IMR-90 (cell line): Measurements from ENCODE around the gene SMIM9. TPM values are rescaled to one million over a fixed set of nuclear protein-coding genes. Genes with fewer than 3 reads are reported as not detected.

ENCODE experiments used
- ATAC-seq: fragments of 200-7000 bp; cut with Tn5 transposase; 2 replicates; pipeline ENCODE4 v1.9.1; 2020; ENCODE audit warnings: low read depth, mild to moderate bottlenecking, moderate library complexity
- BruUV-seq: library from RNA; stranded (reverse); fragments of 400-500 nt; replicated peaks from 2 replicates; lab custom pipeline; 2021; lab: Mats Ljungman, UMichigan
- CTCF ChIA-PET: fragments of 300-600 bp; formaldehyde crosslinking; extraction: SDS; loops from one replicate; lab custom pipeline; 2021; ENCODE audit warnings: antibody characterized with exemption; lab: Yijun Ruan, JAX
- POLR2A ChIA-PET: fragments of 300-600 bp; sonication (Branson Sonifier 250); formaldehyde crosslinking; loops from one replicate; lab custom pipeline; 2022; ENCODE audit warnings: antibody characterized with exemption; ENCODE audit not compliant: unreplicated experiment; lab: Charles Lee
- DNase-seq: peaks from one replicate; pipeline ENCODE4 v3.0.0; 2013
- H2AFZ ChIP-seq: replicated peaks from 2 replicates; pipeline ENCODE3; 2013; ENCODE audit warnings: low read length, mild to moderate bottlenecking; ENCODE audit not compliant: poor library complexity
- H2AK5ac ChIP-seq: 2 replicates; pipeline ENCODE4 v1.6.1; 2013; ENCODE audit warnings: low read depth, low read length, inconsistent platforms
- H2AK9ac ChIP-seq: replicated peaks from 2 replicates; pipeline ENCODE3; 2013; ENCODE audit warnings: mild to moderate bottlenecking, low read depth, low read length, moderate library complexity; ENCODE audit not compliant: poor library complexity
- H2BK120ac ChIP-seq: 2 replicates; pipeline ENCODE4 v1.6.1; 2013; ENCODE audit warnings: low read depth, low read length, inconsistent platforms
- H2BK15ac ChIP-seq: 3 replicates; pipeline ENCODE4 v1.6.1; 2013; ENCODE audit warnings: low read depth, low read length, inconsistent platforms
- H2BK20ac ChIP-seq: 2 replicates; pipeline ENCODE4 v1.6.1; 2013; ENCODE audit warnings: low read depth, mild to moderate bottlenecking, inconsistent platforms, low read length, moderate library complexity
- H2BK5ac ChIP-seq: 2 replicates; pipeline ENCODE4 v1.6.1; 2013; ENCODE audit warnings: mild to moderate bottlenecking, low read depth, low read length, inconsistent platforms; ENCODE audit not compliant: poor library complexity, severe bottlenecking
- H3K14ac ChIP-seq: replicated peaks from 2 replicates; pipeline ENCODE4 v1.6.1; 2013; ENCODE audit warnings: low read depth, low read length, inconsistent platforms
- H3K18ac ChIP-seq: 2 replicates; pipeline ENCODE4 v1.6.1; 2013; ENCODE audit warnings: low read depth, low read length, control low read depth
- H3K23ac ChIP-seq: 2 replicates; pipeline ENCODE4 v1.6.1; 2013; ENCODE audit warnings: low read depth, low read length, inconsistent platforms
- H3K27ac ChIP-seq: 2 replicates; pipeline ENCODE4 v1.5.1; 2013; ENCODE audit warnings: mild to moderate bottlenecking, control low read depth, low read length; ENCODE audit not compliant: insufficient read depth
- H3K27me3 ChIP-seq: 2 replicates; pipeline ENCODE4 v1.6.1; 2013; ENCODE audit warnings: low read length; ENCODE audit not compliant: control insufficient read depth, insufficient read depth
- H3K36me3 ChIP-seq: 2 replicates; pipeline ENCODE4 v1.6.1; 2013; ENCODE audit warnings: low read length, mixed read lengths; ENCODE audit not compliant: control insufficient read depth, insufficient read depth
- H3K4ac ChIP-seq: 2 replicates; pipeline ENCODE4 v1.6.1; 2013; ENCODE audit warnings: low read depth, low read length, inconsistent platforms
- H3K4me1 ChIP-seq: 2 replicates; pipeline ENCODE4 v1.6.1; 2013; ENCODE audit warnings: low read length, mixed read lengths; ENCODE audit not compliant: control insufficient read depth, insufficient read depth
- H3K4me2 ChIP-seq: 2 replicates; pipeline ENCODE4 v1.6.1; 2013; ENCODE audit warnings: low read depth, mild to moderate bottlenecking, control low read depth, low read length, moderate library complexity
- H3K4me3 ChIP-seq: 2 replicates; pipeline ENCODE4 v1.5.1; 2013; ENCODE audit warnings: low read depth, mild to moderate bottlenecking, control low read depth, low read length, moderate library complexity; ENCODE audit not compliant: insufficient read depth
- H3K56ac ChIP-seq: 2 replicates; pipeline ENCODE4 v1.6.1; 2013; ENCODE audit warnings: low read length, inconsistent platforms; ENCODE audit not compliant: insufficient read depth; ENCODE audit errors: extremely low read depth
- H3K79me1 ChIP-seq, 2 experiments: 2 replicates each; pipeline ENCODE4 v1.6.1; 2013; ENCODE audit warnings: low read length in 2 of 2, inconsistent platforms in 1 of 2, low read depth in 1 of 2
- H3K9ac ChIP-seq: 2 replicates; pipeline ENCODE4 v1.6.1; 2013; ENCODE audit warnings: low read depth, low read length, control low read depth
- H3K9me1 ChIP-seq: 2 replicates; pipeline ENCODE4 v1.6.1; 2013; ENCODE audit warnings: low read length, inconsistent platforms; ENCODE audit not compliant: insufficient read depth
- H3K9me3 ChIP-seq: 2 replicates; pipeline ENCODE4 v1.6.1; 2013; ENCODE audit warnings: low read length; ENCODE audit not compliant: control insufficient read depth, insufficient read depth
- H4K20me1 ChIP-seq: 2 replicates; pipeline ENCODE4 v1.6.1; 2013; ENCODE audit warnings: low read length, inconsistent platforms; ENCODE audit not compliant: insufficient read depth
- H4K5ac ChIP-seq: 2 replicates; pipeline ENCODE4 v1.6.1; 2013; ENCODE audit warnings: mild to moderate bottlenecking, low read depth, low read length, control low read depth
- H4K8ac ChIP-seq, 2 experiments: 2 replicates each; pipeline ENCODE4 v1.6.1; 2013; ENCODE audit warnings: low read depth in 2 of 2, low read length in 2 of 2, control low read depth in 1 of 2, inconsistent platforms in 1 of 2
- H4K91ac ChIP-seq: 2 replicates; pipeline ENCODE4 v1.6.1; 2013; ENCODE audit warnings: low read depth, low read length, inconsistent platforms; ENCODE audit not compliant: insufficient read depth
- CEBPB ChIP-seq: IDR thresholded peaks from 2 replicates; pipeline ENCODE4 v1.6.1; 2012; ENCODE audit warnings: low read depth, low read length, improper control_type of control experiment
- NFE2L2 ChIP-seq: fragments of 150-350 bp; IDR thresholded peaks from 2 replicates; pipeline ENCODE4 v1.6.1; 2016; ENCODE audit warnings: low read depth, mild to moderate bottlenecking, low read length
- WGBS, 2 experiments: methylation state at CpG; one replicate each; pipeline versions ENCODE4 v1.1.5 to v1.1.7; 2013; ENCODE audit warnings: missing lambda C conversion rate in 2 of 2; ENCODE audit not compliant: insufficient read length in 1 of 2; ENCODE audit errors: extremely low coverage in 2 of 2; 5-methylcytosine and 5-hydroxymethylcytosine counted together
- dilution Hi-C: fragments of 300-500 bp; cut with HindIII; formaldehyde crosslinking; loops from one replicate; pipeline ENCODE4 v1.14.3; 2018; ENCODE audit warnings: low sequenced_read_pairs; ENCODE audit not compliant: unreplicated experiment
- in situ Hi-C: fragments of 300-500 bp; cut with MboI; formaldehyde crosslinking; loops from 3 replicates; pipeline ENCODE4 v1.14.3; 2019; ENCODE audit warnings: low sequenced_read_pairs, inconsistent platforms, mixed read lengths
- intact Hi-C: fragments of 100-400 bp; cut with micrococcal nuclease; formaldehyde crosslinking; loops from 2 replicates; pipeline ENCODE4 v1.10.0; 2022
- polyA plus RNA-seq, 3 experiments: library from polyadenylated mRNA; depleted of rRNA; stranded (reverse); fragments of >200 nt; gene quantifications; 2 replicates each; pipeline ENCODE4 v1.2.3, GENCODE V29; 2012; ENCODE audit warnings: low replicate concordance in 1 of 3
- total RNA-seq: library from RNA; depleted of rRNA; stranded (reverse); fragments of >200 nt; gene quantifications from 2 replicates; pipeline ENCODE4 v1.2.3, GENCODE V29; 2012

Gene SMIM9
- total and polyA plus RNA-seq, 2 of the 4 experiments (the other 2 are of a cell fraction), result not detected

- Histone ChIP-seq H3K27ac (no peak overlapping the region), H3K9ac (no peak overlapping the region), H3K4me1 (no peaks in the 10 kb centered on the region), H2AFZ (no peak overlapping the region), H2BK15ac (no peak overlapping the region), H3K4me2 (no peak overlapping the region), H3K27me3 (no peaks in the 10 kb centered on the region), H2BK20ac (no peak overlapping the region), H3K18ac (no peak overlapping the region), H2AK9ac (no peak overlapping the region), H4K91ac (no peak overlapping the region), H3K9me3 (no peaks in the 10 kb centered on the region), H4K5ac (no peak overlapping the region), H2AK5ac (no peak overlapping the region), H3K4ac (no peak overlapping the region), H2BK120ac (no peak overlapping the region), H3K9me1 (peaks cover 3% of the 10 kb centered on the region; the same call in 1 of the 2 replicates), H3K79me1 (no peaks in the 10 kb centered on the region), H3K56ac (no peak overlapping the region), H3K4me3 (no peak overlapping the region), H3K23ac (no peak overlapping the region), H4K8ac (no peak overlapping the region), H2BK5ac (no peak overlapping the region), H3K36me3 (no peaks in the 10 kb centered on the region), H3K14ac (no peak overlapping the region), H4K20me1 (no peaks in the 10 kb centered on the region)
- ChIA-PET CTCF (no interaction called here), POLR2A (no interaction called here)
- intact Hi-C loops (loop anchor here (1.0 kb wide), 1 partner anchor 40 kb away; no protein-coding TSS in a partner anchor), dilution Hi-C loops (no loop called here), in situ Hi-C loops (no loop called here)
- peak; percentile 63 for TF ChIP-seq CEBPB
- no peak for TF ChIP-seq NFE2L2
- ATAC-seq (0 out of 2 replicates have a peak, but pooled peaks have one; percentile 8), DNase-seq (peak; percentile 17)
- no TSS peak for BruUV-seq
- whole genome bisulfite sequencing, 2 experiments, result no CpG with 5 or more reads among the region's 1 CpG
These were observed 24.4 kb downstream of the SMIM9 start for GRCh38 chrX:154809939-154810665.
